Tibial artery (tissue), 4 donors: ENCODE measurements around the gene BDP1.
A peak's percentile ranks its signal among the peaks of the same experiment; 100 is the strongest.
"Not testable (repeated sequence)": the region's sequence is repeated elsewhere in the genome, so short reads cannot be mapped to it uniquely, and the experiment has no call there.

ENCODE experiments used
- DNase-seq, 2 donors: peaks; one replicate each; pipeline ENCODE4 v3.0.0-alpha.2; 2019
- H3K27ac ChIP-seq, 2 donors: fragments of 200-600 bp; sonication (generic) in 1 of 2; 1 replicate in 1 of 2; 2 replicates in 1 of 2; pipeline ENCODE4 v1.5.1; 2018 to 2019; ENCODE audit warnings: mild to moderate bottlenecking in 1 of 2
- H3K27me3 ChIP-seq, 2 donors: fragments of 200-600 bp; sonication (generic) in 1 of 2; one replicate each; pipeline versions ENCODE4 v1.5.1 to v1.6.0; 2016 to 2019
- H3K36me3 ChIP-seq, 3 donors: fragments of 200-600 bp; sonication (generic) in 2 of 3; one replicate each; pipeline ENCODE4 v1.5.1; 2016 to 2019; ENCODE audit warnings: mild to moderate bottlenecking in 2 of 3
- H3K4me1 ChIP-seq, 4 donors: fragments of 200-600 bp; sonication (generic) in 2 of 4; 1 replicate in 3 of 4; 2 replicates in 1 of 4; pipeline ENCODE4 v1.5.1; 2016 to 2019
- H3K4me3 ChIP-seq, 2 donors: fragments of 200-600 bp; sonication (generic) in 1 of 2; 1 replicate in 1 of 2; 2 replicates in 1 of 2; pipeline ENCODE4 v1.5.1; 2018 to 2019; ENCODE audit warnings: mild to moderate bottlenecking in 2 of 2
- H3K9me3 ChIP-seq, 3 donors: fragments of 200-600 bp; sonication (generic) in 1 of 3; one replicate each; pipeline ENCODE4 v1.5.1; 2016 to 2019
- CTCF ChIP-seq, 2 experiments: fragments of 200-600 bp in 1 of 2; fragments of 450-650 bp in 1 of 2; IDR thresholded peaks; one replicate each; pipeline ENCODE4 v1.5.1; 2017 to 2019; ENCODE audit warnings: antibody characterized with exemption in 2 of 2, mild to moderate bottlenecking in 1 of 2, moderate library complexity in 1 of 2
- intact Hi-C: fragments of 100-400 bp; cut with DNase I; formaldehyde crosslinking; loops from one replicate; pipeline ENCODE4 v1.15.0; 2023; ENCODE audit warnings: low total_unique reads

BDP1 gene

GRCh38 chr5:71475788-71476384 lies 20.4 kb downstream of the BDP1 start:
- peak; percentile 26 to 35 for TF ChIP-seq CTCF (IDR thresholded peaks at IDR 0.05)
- H3K36me3 ChIP-seq, result peaks cover 38 to 94% (median 43%) of the 10 kb centered on the region in 3 donors
- intact Hi-C loops, result no loop called here

DNA sequence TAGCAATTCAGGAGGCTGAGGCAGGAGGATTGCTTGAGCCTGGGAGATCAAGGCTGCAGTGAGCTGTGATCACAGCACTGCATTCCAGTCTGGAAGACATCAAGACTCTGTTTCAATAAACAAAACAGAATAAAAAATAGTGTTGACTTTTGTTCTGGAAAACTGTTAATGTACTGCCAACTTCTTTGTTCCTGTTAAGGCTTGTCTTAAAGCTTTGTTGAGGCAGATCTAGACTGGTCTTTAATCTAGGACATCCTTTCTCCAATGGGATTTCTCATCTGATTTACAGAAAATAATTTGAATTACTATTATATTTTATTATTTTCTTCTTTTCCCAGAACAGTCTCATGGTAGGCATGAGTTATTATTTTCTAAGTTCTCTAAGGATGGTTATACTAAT lies 26.0 kb downstream of the BDP1 start:
- no peak for TF ChIP-seq CTCF (IDR thresholded peaks at IDR 0.05)
- DNase-seq, result no peak
- intact Hi-C loops, result no loop called here
- no peak overlapping the region for H3K27ac ChIP-seq
- no peaks in the 10 kb centered on the region for H3K9me3 ChIP-seq
- H3K36me3 ChIP-seq, result peaks cover 39 to 79% (median 45%) of the 10 kb centered on the region in 3 donors
- peaks cover 0 to 15% (median 5%) of the 10 kb centered on the region in 4 donors for H3K4me1 ChIP-seq
- H3K27me3 ChIP-seq, result no peaks in the 10 kb centered on the region
- H3K4me3 ChIP-seq, result no peak overlapping the region

More at GRCh38 chr5:71475788-71476384, 20.4 kb downstream of the BDP1 start:
- no peaks in the 10 kb centered on the region for H3K4me1 ChIP-seq
- H3K27ac ChIP-seq, result no peak overlapping the region
- no peak for DNase-seq
- H3K27me3 ChIP-seq, result no peaks in the 10 kb centered on the region
- no peak overlapping the region for H3K4me3 ChIP-seq
- H3K9me3 ChIP-seq, result no peaks in the 10 kb centered on the region

DNA sequence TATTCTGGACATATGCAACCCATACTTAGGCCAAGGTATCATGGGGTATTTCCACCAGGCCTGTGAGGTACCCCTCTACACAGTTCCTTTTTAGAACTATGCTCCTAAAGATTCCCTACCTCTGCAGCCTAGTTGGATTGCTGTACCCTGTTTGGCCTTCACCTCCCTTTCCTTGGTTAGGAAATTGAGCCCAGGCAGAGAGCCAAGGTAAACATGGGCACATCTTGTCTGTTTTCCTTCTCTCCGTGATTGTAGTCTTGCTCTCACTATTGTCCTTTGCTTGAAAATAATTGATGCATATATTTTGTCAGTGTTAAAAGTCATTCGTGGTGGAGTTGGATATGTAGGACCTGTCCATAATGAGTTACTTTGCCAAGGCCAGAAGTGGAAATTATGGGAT lies 26.7 kb downstream of the BDP1 start:
- no peak for TF ChIP-seq CTCF (IDR thresholded peaks at IDR 0.05)
- peaks cover 39 to 78% (median 41%) of the 10 kb centered on the region in 3 donors for H3K36me3 ChIP-seq
- intact Hi-C loops, result no loop called here
- H3K4me1 ChIP-seq, result peaks cover 0 to 15% (median 5%) of the 10 kb centered on the region in 4 donors
- H3K4me3 ChIP-seq, result no peak overlapping the region
- no peak for DNase-seq
- H3K27ac ChIP-seq, result no peak overlapping the region
- H3K27me3 ChIP-seq, result no peaks in the 10 kb centered on the region
- no peaks in the 10 kb centered on the region for H3K9me3 ChIP-seq

DNA sequence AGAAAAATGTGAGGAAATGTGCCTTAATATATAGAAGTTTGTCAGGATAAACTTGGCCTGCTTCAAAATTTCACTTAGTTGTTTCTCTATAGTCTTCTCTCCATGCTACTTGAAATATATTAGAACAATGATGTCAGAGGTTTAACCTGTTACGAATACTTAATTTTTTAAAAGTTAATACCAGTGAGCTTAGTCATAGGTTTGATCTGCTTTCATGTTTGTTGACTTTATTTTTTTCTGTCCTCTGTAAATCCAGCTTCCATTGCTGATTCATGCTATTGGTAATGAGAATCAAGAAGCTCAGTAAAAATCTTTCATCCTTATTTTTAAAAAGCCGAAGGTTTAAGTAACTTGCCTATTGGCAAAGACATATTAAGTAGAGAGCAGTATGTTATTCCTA lies 27.9 kb downstream of the BDP1 start:
- peaks cover 49 to 78% (median 52%) of the 10 kb centered on the region in 3 donors for H3K36me3 ChIP-seq
- intact Hi-C loops, result no loop called here
- no peaks in the 10 kb centered on the region for H3K9me3 ChIP-seq
- no peak for TF ChIP-seq CTCF (IDR thresholded peaks at IDR 0.05)
- no peaks in the 10 kb centered on the region for H3K27me3 ChIP-seq
- H3K27ac ChIP-seq, result no peak overlapping the region
- no peak for DNase-seq
- peaks cover 0 to 15% (median 5%) of the 10 kb centered on the region in 4 donors for H3K4me1 ChIP-seq
- H3K4me3 ChIP-seq, result no peak overlapping the region

DNA sequence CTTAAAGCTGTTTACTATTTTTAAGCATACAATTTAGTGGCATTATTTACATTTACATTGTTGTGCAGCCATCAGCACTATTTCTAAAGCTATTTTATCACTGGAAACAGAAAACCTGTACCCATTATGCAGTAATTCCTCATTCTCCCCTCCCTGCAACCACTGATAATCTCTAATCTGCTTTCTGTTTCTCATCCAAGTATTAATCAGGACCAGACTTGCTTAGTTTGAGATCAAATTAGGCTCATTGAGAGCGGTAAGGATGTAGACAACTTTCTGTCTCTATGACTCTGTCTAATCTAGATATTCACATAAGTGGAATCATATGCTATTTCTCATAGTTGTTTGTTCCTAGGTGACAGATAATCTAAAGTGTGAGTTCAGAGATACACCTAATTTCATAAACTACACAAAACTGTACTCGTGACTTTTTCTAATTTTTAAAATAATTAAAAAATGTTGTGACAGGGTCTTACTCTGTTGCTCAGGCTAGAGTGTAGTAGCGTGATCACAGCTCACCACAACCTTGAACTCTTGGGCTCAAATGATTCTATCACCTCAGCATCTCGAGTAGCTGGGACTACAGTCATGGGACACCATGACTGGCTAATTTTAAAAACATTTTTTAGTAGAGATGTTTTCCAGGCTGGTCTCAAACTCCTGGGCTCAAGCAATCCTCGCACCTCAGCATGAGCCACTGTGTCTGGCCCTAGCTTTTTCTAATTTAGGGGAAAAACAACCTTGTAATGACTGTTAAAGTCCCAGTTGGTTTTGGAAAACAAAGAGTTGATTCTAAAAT lies 37.6 kb downstream of the BDP1 start:
- no peak for TF ChIP-seq CTCF (IDR thresholded peaks at IDR 0.05)
- Histone ChIP-seq H3K9me3 (no peaks in the 10 kb centered on the region), H3K27me3 (no peaks in the 10 kb centered on the region), H3K4me3 (no peak overlapping the region), H3K36me3 (peaks cover 74 to 100% (median 93%) of the 10 kb centered on the region in 3 donors), H3K4me1 (no peaks in the 10 kb centered on the region), H3K27ac (no peak overlapping the region)
- no peak for DNase-seq
- intact Hi-C loops, result no loop called here

DNA sequence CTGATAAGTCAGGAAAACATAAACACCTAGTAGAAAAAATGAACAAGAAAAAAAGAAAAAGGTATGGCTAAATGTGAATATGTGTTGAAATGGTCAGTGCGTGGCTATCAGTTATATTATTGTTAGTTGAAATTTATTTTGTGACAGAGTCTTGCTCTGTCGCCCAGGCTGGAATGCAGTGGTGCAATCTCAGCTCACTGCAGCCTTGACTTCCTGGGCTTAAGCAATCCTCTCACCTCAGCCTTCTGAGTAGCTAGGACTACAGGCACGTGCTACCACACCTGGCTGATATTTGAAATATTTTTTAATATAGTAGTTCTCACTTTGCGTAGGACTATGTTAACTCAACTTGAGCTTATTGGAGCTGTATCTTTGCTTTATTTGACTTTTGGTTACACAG lies 38.8 kb downstream of the BDP1 start:
- DNase-seq, result not testable (repeated sequence)
- peaks cover 74 to 100% (median 95%) of the 10 kb centered on the region in 3 donors for H3K36me3 ChIP-seq

DNA sequence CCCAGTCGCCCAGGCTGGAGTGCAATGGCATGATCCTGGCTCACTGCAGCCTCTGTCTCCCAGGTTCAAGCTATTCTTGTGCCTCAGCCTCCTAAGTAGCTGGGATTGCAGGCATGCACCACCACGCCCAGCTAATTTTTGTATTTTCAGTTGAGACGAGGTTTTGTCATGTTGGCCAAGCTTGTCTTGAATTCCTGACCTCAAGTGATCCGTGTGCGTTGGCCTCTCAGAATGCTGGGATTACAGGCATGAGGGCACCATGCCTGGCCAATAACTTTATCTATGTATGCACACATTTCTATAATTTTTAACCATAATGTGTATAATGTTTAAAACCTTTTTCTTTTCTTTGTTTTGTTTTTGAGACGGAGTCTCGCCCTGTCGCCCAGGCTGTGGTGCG lies 43.3 kb downstream of the BDP1 start:
- intact Hi-C loops, H3K9me3 ChIP-seq, H3K27ac ChIP-seq, H3K27me3 ChIP-seq, H3K4me1 ChIP-seq, DNase-seq, H3K4me3 ChIP-seq: not testable (repeated sequence)
- H3K36me3 ChIP-seq, result peaks cover 85 to 91% (median 90%) of the 10 kb centered on the region in 3 donors

More for the DNA sequence above, 38.8 kb downstream of the BDP1 start:
- H3K4me1 ChIP-seq, H3K4me3 ChIP-seq, H3K9me3 ChIP-seq, intact Hi-C loops, H3K27me3 ChIP-seq, H3K27ac ChIP-seq: not testable (repeated sequence)
